Endothelial cell of umbilical vein (primary cell): ENCODE data around the gene ADCYAP1R1.

ENCODE experiments used
- CTCF ChIP-seq, 2 donors: IDR thresholded peaks; 1 replicate in 1 of 2; 2 replicates in 1 of 2; pipeline ENCODE4 v1.5.1; 2011; ENCODE audit warnings: low read length in 2 of 2, mild to moderate bottlenecking in 2 of 2, moderate library complexity in 2 of 2, control low read depth in 1 of 2, inconsistent platforms in 1 of 2, low read depth in 1 of 2; ENCODE audit not compliant: insufficient read depth in 1 of 2; ENCODE audit errors: extremely low read depth in 1 of 2
- EZH2 ChIP-seq: IDR thresholded peaks from 2 replicates; pipeline ENCODE4 v1.6.1; 2012; ENCODE audit warnings: borderline replicate concordance, low read depth, mild to moderate bottlenecking, moderate library complexity, low read length, inconsistent platforms; ENCODE audit not compliant: severe bottlenecking
- FOS ChIP-seq: IDR thresholded peaks from 2 replicates; pipeline ENCODE4 v1.6.1; 2011; ENCODE audit warnings: mild to moderate bottlenecking, low read length, moderate library complexity, borderline replicate concordance; ENCODE audit not compliant: insufficient read depth
- GATA2 ChIP-seq: IDR thresholded peaks from 2 replicates; pipeline ENCODE4 v1.7.0; 2011; ENCODE audit warnings: low read depth, mild to moderate bottlenecking, moderate library complexity, mixed read lengths, low read length; ENCODE audit not compliant: insufficient read length, insufficient read depth
- JUN ChIP-seq: IDR thresholded peaks from 2 replicates; pipeline ENCODE4 v1.6.1; 2011; ENCODE audit warnings: borderline replicate concordance, low read depth; ENCODE audit not compliant: insufficient read length, insufficient read depth
- MYC ChIP-seq: IDR thresholded peaks from one replicate; pipeline ENCODE4 v1.6.1; 2011; ENCODE audit warnings: mild to moderate bottlenecking, low read depth, low read length
- POLR2A ChIP-seq: IDR thresholded peaks from 2 replicates; pipeline ENCODE4 v1.6.1; 2012; ENCODE audit warnings: low read depth, mild to moderate bottlenecking, control low read depth, low read length
- POLR2AphosphoS5 ChIP-seq: IDR thresholded peaks from 2 replicates; pipeline ENCODE4 v1.6.1; 2012; ENCODE audit warnings: low read depth, mild to moderate bottlenecking, control low read depth, low read length, moderate library complexity; ENCODE audit not compliant: insufficient read depth
- TF ChIP-seq, protein P1 (sequence below): IDR thresholded peaks from 2 replicates; pipeline ENCODE4 v1.6.1; 2011; ENCODE audit not compliant: insufficient read depth, insufficient read length

- TF ChIP-seq POLR2A (no peak), EZH2 (no peak), POLR2AphosphoS5 (no peak), MYC (no peak), CTCF (IDR thresholded peaks at IDR 0.05; ENCODE audit: extremely low read depth in 1 of 2, insufficient read depth in 1 of 2, low read depth in 1 of 2, low read length in 2 of 2) (no peak), JUN (no peak), GATA2 (no peak), FOS (no peak)
- TF ChIP-seq, protein P1, sequence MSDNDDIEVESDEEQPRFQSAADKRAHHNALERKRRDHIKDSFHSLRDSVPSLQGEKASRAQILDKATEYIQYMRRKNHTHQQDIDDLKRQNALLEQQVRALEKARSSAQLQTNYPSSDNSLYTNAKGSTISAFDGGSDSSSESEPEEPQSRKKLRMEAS: no peak
These were observed 47.7 kb upstream of the ADCYAP1R1 start for GRCh38 chr7:31004393-31004792.
